ENCODE results near the gene SYCN. TPM values are rescaled to one million over a fixed set of nuclear protein-coding genes. Genes with fewer than 3 reads are reported as not detected.
A peak's percentile ranks its signal among the peaks of the same experiment; 100 is the strongest.

The SYCN gene
- total and polyA plus RNA-seq, 2 of the 13 experiments (the other 11 are each of a cell fraction or from before 2014, with no cell fraction given), result not detected

GRCh38 chr19:39212375-39212742 lies 8.3 kb upstream of the SYCN start (continued):
- TF ChIP-seq NFAT5 (CRISPR knock-in tag; IDR thresholded peaks at IDR 0.05) (no peak), YY1 (IDR thresholded peaks at IDR 0.05; ENCODE audit: insufficient read depth, insufficient replicate concordance, low read depth, low read length) (peak; percentile 9), AKAP8 (CRISPR knock-in tag; IDR thresholded peaks at IDR 0.05) (no peak), PREB (CRISPR knock-in tag; IDR thresholded peaks at IDR 0.05) (no peak), ZBTB3 (CRISPR knock-in tag; IDR thresholded peaks at IDR 0.05; ENCODE audit: borderline replicate concordance, low read depth) (no peak), ZNF556 (CRISPR knock-in tag; IDR thresholded peaks at IDR 0.05; ENCODE audit: borderline replicate concordance) (no peak), NONO (IDR thresholded peaks at IDR 0.05) (no peak), NONO (CRISPR knock-in tag; conservative IDR thresholded peaks at IDR 0.05) (no peak), MBD4 (IDR thresholded peaks at IDR 0.05; ENCODE audit: borderline replicate concordance, low read length) (no peak)
